Stimulated activated CD4-positive, alpha-beta T cell treated with anti-CD3 and anti-CD28 coated beads, TNF-alpha, amount 100 ng/mL, for 24 hours (primary cell): ENCODE results near the gene SMIM44.
A peak's percentile ranks its signal among the peaks of the same experiment; 100 is the strongest.

Experiments
- DNase-seq, 3 experiments: peaks; one replicate each; pipeline ENCODE4 v3.0.0-alpha.2; 2020; ENCODE audit warnings: low read depth in 3 of 3

The SMIM44 gene

GRCh38 chr19:3477506-3477905, 5.7 kb downstream of the SMIM44 start:
- no peak for DNase-seq

- DNase-seq: no peak
Measured at GRCh38 chr19:3476830-3477229, 6.4 kb downstream of the SMIM44 start.

- no peak for DNase-seq
Measured at GRCh38 chr19:3475449-3475848, 7.8 kb downstream of the SMIM44 start.

GRCh38 chr19:3474614-3475013, 8.6 kb downstream of the SMIM44 start:
- DNase-seq: no peak

GRCh38 chr19:3474010-3474409, 9.2 kb downstream of the SMIM44 start:
- DNase-seq: no peak

GRCh38 chr19:3471954-3472655, 11.1 kb downstream of the SMIM44 start:
- peak in 1 of 3 experiments; percentile 40 for DNase-seq

GRCh38 chr19:3470500-3471128, 12.6 kb downstream of the SMIM44 start:
- no peak for DNase-seq

- no peak for DNase-seq
Measured at GRCh38 chr19:3469638-3470499, 13.4 kb downstream of the SMIM44 start.

GRCh38 chr19:3468211-3468610, 15.0 kb downstream of the SMIM44 start:
- DNase-seq: no peak

- DNase-seq: no peak
Measured at GRCh38 chr19:3467437-3468198, 15.6 kb downstream of the SMIM44 start.

GRCh38 chr19:3466635-3467034, 16.6 kb downstream of the SMIM44 start:
- DNase-seq: no peak

- DNase-seq: no peak
Measured at GRCh38 chr19:3465552-3465951, 17.7 kb downstream of the SMIM44 start.

- no peak for DNase-seq
Measured at GRCh38 chr19:3464587-3465235, 18.5 kb downstream of the SMIM44 start.

GRCh38 chr19:3463714-3464586, 19.3 kb downstream of the SMIM44 start:
- no peak for DNase-seq

GRCh38 chr19:3462991-3463713, 20.1 kb downstream of the SMIM44 start:
- DNase-seq: no peak

- no peak for DNase-seq
Measured at GRCh38 chr19:3459965-3460582, 23.2 kb downstream of the SMIM44 start.

GRCh38 chr19:3459089-3459881, 24.0 kb downstream of the SMIM44 start:
- DNase-seq: no peak
